Nucleus accumbens (tissue), 56 donors: ENCODE results near the gene COL1A2.

Source experiments
- DNase-seq, 56 donors: peaks; one replicate each; lab custom pipeline; 2025; lab: John Stamatoyannopoulos, UW

The COL1A2 gene

GRCh38 chr7:94472608-94473007 is 77.9 kb downstream of the COL1A2 start:
- no peak for DNase-seq

DNA sequence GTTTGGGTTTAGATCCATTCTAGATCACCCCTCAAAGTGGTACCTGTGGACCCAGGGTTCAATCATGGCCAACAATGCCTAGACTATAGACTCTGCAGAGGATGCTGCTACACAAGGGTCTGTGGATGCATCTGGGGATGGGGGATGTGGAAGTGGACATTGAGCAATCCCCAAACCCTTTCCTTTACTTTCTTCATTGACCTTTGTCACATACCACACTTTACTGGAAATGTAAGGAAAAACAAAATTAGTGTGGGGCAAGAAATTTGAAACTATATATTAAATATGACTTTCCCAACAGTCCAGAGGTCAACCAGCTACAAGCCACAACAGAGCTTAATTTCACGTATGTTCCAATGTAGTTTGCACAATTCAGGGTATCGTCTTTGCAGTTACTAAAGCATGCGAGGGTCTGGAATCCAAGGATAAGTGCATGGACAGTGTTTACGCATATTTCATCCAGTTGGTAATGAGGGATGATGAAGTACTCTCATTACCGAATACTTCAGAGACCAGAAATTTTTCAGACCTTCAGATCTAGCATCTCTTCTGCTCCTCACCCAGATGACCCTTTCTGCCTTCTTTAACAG is 81.7 kb downstream of the COL1A2 start:
- no peak for DNase-seq

DNA sequence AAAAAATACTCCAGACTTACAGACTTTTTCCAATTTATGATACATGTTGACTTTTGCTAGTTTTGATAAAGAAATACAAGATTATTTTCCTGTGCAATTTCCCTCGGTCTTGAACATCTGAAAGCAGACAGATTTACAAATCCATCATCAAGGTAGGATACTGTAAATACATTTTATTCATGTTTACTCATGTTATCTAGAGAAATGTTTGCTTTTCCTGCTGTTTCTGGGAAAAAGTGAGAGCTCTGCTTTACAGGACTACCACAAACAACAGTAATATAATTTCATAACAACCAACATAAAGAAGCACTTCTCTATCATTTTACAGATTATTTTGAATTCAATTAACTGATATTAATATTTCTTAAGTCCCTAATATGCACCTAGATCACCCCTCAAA is 83.2 kb downstream of the COL1A2 start:
- no peak for DNase-seq

DNA sequence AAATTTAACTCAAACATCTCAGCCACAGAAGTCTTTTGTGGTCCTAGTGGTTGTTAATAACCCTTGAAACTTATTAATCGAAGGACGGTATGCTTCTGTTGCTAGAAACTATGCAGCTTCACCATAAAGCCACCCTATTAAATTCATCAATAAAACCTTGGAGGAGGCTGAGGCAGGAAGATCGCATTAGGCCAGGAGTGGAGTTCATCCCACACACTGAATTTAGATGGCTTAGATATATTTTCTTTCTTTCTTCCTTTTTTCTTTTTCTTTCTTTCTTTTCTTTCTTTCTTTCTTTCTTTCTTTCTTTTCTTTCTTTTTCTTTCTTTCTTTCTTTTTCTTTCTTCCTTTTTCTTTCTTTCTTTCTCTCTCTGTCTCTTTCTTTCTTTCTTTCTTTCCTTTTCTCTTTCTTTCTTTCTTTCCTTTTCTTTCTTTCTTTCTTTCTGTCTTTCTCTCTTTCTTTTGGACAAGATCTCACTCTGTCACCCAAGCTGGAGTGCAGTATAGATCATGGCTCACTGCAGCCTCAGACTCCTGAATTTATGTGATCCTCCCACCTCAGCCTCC is 84.0 kb downstream of the COL1A2 start:
- DNase-seq, result no peak
